Mucosa of descending colon (tissue), 3 donors: ENCODE data around the gene PET100. TPM values are rescaled to one million over a fixed set of nuclear protein-coding genes. Genes with fewer than 3 reads are reported as not detected.
A peak's percentile ranks its signal among the peaks of the same experiment; 100 is the strongest.

ENCODE experiments used
- ATAC-seq: fragments of 200-7000 bp; cut with Tn5 transposase; one replicate; pipeline ENCODE4 v1.9.1; 2020; ENCODE audit warnings: mild to moderate bottlenecking, moderate library complexity
- DNase-seq, 3 donors: peaks; one replicate each; pipeline ENCODE4 v3.0.0-alpha.2; 2020
- H3K36me3 ChIP-seq: fragments of 200-600 bp; one replicate; pipeline ENCODE4 v1.8.0; 2021; ENCODE audit warnings: low read depth, mild to moderate bottlenecking
- H3K4me1 ChIP-seq: fragments of 200-600 bp; one replicate; pipeline ENCODE4 v1.8.0; 2021; ENCODE audit warnings: low read depth, mild to moderate bottlenecking
- H3K4me3 ChIP-seq: fragments of 200-600 bp; one replicate; pipeline ENCODE4 v1.8.0; 2021; ENCODE audit warnings: mild to moderate bottlenecking
- H3K9me3 ChIP-seq: fragments of 200-600 bp; one replicate; pipeline ENCODE4 v1.8.0; 2021; ENCODE audit warnings: mild to moderate bottlenecking
- CTCF ChIP-seq: fragments of 200-600 bp; IDR thresholded peaks from one replicate; pipeline ENCODE4 v1.8.0; 2022; ENCODE audit warnings: antibody characterized with exemption, mild to moderate bottlenecking
- intact Hi-C, 2 donors: fragments of 100-400 bp; cut with DNase I in 1 of 2; cut with micrococcal nuclease in 1 of 2; formaldehyde crosslinking; loops; one replicate each; pipeline versions ENCODE4 v1.11.0 to v1.11.1; 2022; cut with DNase I, micrococcal nuclease
- total RNA-seq, 3 donors: library from RNA; stranded (reverse); fragmentation: NEBNext Ultra II Directional in 2 of 3; extraction: Animal tissue kit (Norgen Biotek cat#: 25700) in 2 of 3; gene quantifications; one replicate each; pipeline versions ENCODE4 v1.2.1 to v1.2.4, GENCODE V29; 2021 to 2023
- donor health status: DM: no; HTN: no; CAD: no; lungs with moderate emphysema.
- donor health status: DM: no; HTN: no; CAD: no.
- donor health status: DM: no; HTN: yes; CAD: no.

The PET100 gene
- total RNA-seq, 3 donors from 2014 or later: 91.1 to 153 (median 110) TPM

DNA sequence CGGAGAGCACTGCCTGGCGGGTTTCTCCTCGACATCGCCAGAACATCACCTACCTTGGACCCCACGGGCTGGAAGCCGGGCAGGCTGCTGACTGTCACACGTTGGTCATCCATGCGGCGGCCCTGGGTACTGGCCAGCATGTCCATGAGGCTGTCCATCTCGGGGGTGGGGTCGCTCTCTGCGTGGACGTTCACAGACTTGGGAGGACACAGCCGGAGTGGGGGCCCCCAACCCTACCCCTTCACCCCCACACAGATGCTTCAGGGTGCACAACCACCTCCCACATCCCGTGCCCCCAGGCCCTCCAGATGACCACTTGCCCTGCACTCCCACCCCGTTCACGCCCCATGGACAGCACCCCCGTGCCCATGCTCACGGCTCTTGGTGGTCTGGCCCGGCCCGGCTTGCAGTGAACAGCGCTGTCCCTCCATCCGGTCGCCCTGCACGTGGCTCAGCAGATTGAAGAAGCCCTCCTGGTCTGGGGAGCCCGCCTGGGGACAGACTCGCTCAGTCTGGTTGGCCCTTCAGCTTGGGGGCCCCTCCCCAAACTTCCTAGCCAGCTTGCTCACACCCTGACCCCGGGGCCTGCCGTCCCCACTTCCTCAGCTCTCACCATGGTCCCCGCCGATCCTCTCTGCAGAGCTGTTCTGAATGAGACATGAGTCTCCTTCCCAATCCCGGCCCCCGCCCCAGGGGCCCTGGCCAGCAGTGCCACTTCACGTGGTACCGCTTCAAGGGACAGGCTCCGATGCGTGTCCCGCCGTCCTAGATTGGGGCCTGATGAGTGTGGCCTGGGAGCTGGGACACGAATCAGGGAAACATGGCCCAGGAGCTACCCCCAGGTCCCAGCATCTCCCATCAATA lies 3.0 kb downstream of the PET100 start:
- intact Hi-C loops: no loop called here
- Histone ChIP-seq H3K4me3 (no peak overlapping the region), H3K4me1 (peaks cover 28% of the 10 kb centered on the region), H3K9me3 (no peaks in the 10 kb centered on the region), H3K36me3 (peaks cover 4% of the 10 kb centered on the region)
- TF ChIP-seq CTCF: no peak
- no peak for DNase-seq
- no peak for ATAC-seq

DNA sequence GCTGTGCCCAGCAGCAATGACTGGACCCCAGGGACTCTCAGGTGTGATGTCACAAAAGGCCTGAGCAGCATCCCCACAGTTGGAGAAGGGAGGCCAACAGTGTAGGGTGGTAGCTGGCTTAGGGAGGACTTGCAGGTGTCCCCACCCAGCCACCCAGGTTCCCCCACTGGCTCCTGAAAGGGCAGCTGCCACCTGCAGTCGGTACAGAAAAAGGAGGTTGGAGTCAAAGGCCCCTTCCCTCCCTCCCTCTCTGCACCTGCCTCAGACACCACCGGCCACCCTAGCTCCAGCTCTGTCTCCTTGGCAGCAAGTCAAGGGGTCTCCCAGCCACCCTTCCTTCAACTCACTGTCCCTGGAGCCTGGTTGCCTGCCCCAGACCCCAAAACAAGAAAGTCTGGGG lies 4.1 kb downstream of the PET100 start, which contains the start of gene PCP2:
Gene PCP2 (minus strand): TSS at position 22 of the 400 bp plus-strand sequence. CDS start 262 bp downstream, outside the sequence.
- no peaks in the 10 kb centered on the region for H3K9me3 ChIP-seq
- intact Hi-C loops: no loop called here
- ATAC-seq (no peak), DNase-seq (no peak)
- peaks cover 4% of the 10 kb centered on the region for H3K36me3 ChIP-seq
- H3K4me1 ChIP-seq: peaks cover 18% of the 10 kb centered on the region
- no peak within 1 kb of the TSS for H3K4me3 ChIP-seq
- no peak for TF ChIP-seq CTCF

DNA sequence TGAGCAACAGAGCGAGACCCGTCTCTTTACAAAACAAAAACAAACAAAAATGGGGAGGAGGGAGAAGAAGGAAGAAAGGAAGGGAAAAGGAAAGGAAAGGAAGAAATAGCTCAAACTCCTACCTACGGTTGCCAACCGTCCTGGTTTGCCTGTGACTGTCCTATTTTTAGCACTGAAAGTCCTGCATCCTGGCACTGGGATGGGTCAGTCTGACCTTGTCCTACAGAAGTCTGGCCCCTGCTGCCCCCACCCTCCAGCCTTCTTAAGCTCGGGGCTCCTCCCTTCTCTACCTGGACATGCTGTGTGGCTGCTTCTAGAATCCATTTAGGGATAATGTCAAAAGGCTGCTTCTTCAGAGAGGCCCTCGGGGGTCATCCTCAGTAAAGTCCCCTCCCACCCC lies 6.1 kb downstream of the PET100 start:
- Histone ChIP-seq H3K4me1 (peaks cover 9% of the 10 kb centered on the region), H3K4me3 (no peak overlapping the region), H3K9me3 (no peaks in the 10 kb centered on the region), H3K36me3 (no peaks in the 10 kb centered on the region)
- intact Hi-C loops: no loop called here
- DNase-seq (no peak), ATAC-seq (no peak)
- no peak for TF ChIP-seq CTCF

DNA sequence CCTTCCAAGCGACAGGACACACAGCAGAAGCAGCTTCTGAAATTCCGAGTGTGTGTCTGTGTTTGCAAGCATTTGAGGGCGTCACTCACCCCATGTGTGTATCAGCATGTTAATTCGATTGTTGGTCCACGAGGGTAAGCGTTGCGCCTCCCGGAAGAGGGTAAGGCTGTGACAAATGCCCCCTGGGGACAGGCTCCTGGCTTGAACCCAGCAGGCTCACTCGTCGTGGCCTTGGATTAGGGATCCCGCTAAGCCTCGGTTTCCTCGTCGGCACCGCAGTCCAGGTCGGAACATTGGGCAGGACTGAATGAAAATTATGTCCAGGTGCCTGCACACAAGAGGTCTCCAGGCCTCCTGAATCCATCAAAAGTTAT lies 6.7 kb downstream of the PET100 start:
- Histone ChIP-seq H3K4me3 (no peak overlapping the region), H3K9me3 (no peaks in the 10 kb centered on the region), H3K36me3 (no peaks in the 10 kb centered on the region), H3K4me1 (peaks cover 6% of the 10 kb centered on the region)
- no peak for TF ChIP-seq CTCF
- DNase-seq: no peak
- no peak for ATAC-seq
- intact Hi-C loops: no loop called here

DNA sequence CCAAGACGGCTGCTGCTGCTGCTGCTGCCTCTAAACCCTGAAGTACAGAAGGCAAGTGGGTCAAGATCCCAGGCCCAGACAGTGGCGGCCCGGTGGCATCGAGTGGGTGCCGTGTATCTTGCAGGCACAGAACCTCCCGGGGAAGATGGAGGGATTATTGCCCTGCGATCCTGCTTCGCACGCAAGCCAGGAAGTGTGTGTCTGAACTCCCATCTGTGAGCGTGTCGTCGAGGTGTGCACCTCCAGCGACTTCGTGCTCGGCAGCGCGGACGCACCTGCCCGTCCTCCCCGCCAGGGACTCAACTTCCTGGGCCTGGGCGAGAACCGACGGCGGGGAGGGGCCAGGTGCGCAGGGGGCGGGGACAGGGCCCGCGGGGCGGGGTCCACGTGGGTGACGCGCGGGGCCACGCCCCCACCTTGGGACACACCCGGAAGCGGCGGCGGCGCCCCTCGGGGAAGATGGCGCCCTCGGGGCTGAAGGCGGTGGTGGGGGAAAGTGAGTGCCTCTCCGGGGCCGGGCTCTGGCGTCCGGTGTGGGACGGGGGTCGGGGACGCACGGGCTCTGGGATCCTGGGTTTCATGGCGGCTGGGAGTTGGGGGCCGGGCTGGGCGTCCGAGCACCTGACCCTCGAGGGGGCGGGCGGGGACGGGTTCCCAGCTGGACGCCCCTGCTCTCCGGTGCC lies 7.2 kb downstream of the PET100 start, which contains the start of gene STXBP2:
Gene STXBP2 (plus strand): TSS at position 420 of the 683 bp plus-strand sequence. CDS start 40 bp downstream, at position 460.
- intact Hi-C loops: no loop called here
- ATAC-seq (peak; percentile 99), DNase-seq (peak; percentile 93 to 97 (median 95))
- peak; percentile 31 for TF ChIP-seq CTCF
- Histone ChIP-seq H3K4me1 (peaks cover 6% of the 10 kb centered on the region), H3K9me3 (no peaks in the 10 kb centered on the region), H3K4me3 (peak within 1 kb of the TSS; percentile 81), H3K36me3 (no peaks in the 10 kb centered on the region)
